Forelimb muscle (tissue), 1 donor: Measurements from ENCODE around the gene RPL27A. TPM values are rescaled to one million over a fixed set of nuclear protein-coding genes. Genes with fewer than 3 reads are reported as not detected.

Experiments
- DNase-seq: peaks from one replicate; pipeline ENCODE4 v3.0.0-alpha.2; 2013; ENCODE audit warnings: low read depth
- polyA plus RNA-seq: library from polyadenylated mRNA; unstranded; fragments of 120-200 nt; gene quantifications from one replicate; pipeline ENCODE4 v1.2.1, GENCODE V29; 2013; ENCODE audit not compliant: insufficient read length

The RPL27A gene
- polyA plus RNA-seq, 1 donor = 3,644 TPM

- no peak for DNase-seq
Observed at GRCh38 chr11:8674859-8675258, 7.7 kb upstream of the RPL27A start.

GRCh38 chr11:8676458-8676857 is 6.1 kb upstream of the RPL27A start:
- no peak for DNase-seq

DNA sequence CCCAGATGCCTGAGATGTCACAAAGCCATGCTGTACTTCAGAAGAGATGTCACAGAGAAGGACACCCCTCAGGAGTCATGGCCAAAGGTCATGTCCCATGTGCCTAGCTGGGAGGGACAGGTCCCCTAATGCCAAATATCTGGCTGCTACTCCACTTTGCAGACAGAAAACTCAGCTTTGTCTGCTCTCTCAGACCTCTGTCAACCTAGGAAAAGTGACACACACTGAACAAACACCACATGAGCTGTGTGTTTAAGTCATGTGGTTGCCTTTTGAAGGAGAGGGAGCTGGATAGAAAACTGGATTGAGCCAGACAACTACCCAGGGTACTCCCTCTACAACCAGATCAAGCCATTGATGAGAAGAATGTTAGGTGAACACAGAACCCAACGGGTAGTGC is 3.6 kb upstream of the RPL27A start:
- DNase-seq = no peak

GRCh38 chr11:8681837-8682302 is 722 bp upstream of the RPL27A start:
- DNase-seq = no peak

- no peak for DNase-seq
Observed at GRCh38 chr11:8683115-8683807, 669 bp downstream of the RPL27A start.

DNA sequence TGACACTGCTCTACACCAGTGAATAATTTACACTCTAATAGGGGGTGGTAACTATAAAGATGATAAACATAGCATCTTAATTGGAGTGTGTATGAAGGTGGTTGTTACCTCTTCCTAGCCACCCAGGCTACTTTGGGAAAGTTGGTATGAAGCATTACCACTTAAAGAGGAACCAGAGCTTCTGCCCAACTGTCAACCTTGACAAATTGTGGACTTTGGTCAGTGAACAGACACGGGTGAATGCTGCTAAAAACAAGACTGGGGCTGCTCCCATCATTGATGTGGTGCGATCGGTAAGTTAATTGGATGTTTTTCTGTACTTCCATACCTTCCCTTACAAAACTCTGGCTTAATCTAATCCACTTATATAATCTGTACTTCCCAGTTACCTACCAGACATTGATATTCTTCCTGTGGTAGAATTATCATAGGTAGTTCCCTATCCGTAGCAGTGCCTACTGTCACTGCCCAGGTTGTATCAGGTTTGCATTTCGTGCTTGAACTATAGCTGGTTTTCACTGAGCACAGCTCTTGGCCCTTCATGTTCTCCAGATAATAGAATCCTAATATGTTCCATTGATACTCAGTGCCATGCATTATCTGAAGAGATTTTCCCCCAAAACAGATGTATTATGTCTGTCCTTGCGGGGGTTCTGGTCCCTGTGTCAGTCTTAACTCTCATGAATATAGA is 2.2 kb downstream of the RPL27A start:
- DNase-seq = no peak

- no peak for DNase-seq
Observed at GRCh38 chr11:8685306-8685705, 2.7 kb downstream of the RPL27A start.

- DNase-seq = no peak
Observed at GRCh38 chr11:8685820-8686219, 3.2 kb downstream of the RPL27A start.

GRCh38 chr11:8686325-8686724 is 3.7 kb downstream of the RPL27A start:
- no peak for DNase-seq

- peak; percentile 91 for DNase-seq
Observed at GRCh38 chr11:8688414-8689362, 6.1 kb downstream of the RPL27A start.

DNA sequence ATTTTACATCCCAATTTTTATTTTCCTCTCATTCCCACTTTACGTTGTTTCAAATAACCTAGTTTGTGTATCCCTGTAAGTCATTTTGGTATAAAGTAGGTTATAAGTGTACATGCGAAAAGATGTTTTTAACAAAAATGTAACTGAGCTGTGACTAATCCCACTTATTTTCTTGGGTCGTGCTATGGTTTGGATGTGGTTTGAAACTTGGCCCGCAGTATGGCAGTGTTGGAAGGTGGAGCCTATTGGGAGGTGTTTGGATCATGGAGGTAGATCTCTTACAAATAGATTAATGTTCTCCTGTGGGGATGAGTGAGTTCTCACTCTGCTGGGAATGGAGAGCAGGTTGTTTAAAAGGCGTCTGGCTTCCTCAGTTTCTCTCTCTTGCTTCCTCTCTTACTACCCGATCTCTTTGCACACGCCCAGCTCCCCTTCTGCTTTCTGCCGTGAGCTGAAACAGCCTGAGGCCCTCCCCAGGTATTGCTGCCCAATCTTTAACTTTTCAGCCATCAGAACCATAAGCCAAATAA is 7.2 kb downstream of the RPL27A start:
- no peak for DNase-seq

GRCh38 chr11:8690374-8691342 is 8.1 kb downstream of the RPL27A start:
- DNase-seq = no peak

DNA sequence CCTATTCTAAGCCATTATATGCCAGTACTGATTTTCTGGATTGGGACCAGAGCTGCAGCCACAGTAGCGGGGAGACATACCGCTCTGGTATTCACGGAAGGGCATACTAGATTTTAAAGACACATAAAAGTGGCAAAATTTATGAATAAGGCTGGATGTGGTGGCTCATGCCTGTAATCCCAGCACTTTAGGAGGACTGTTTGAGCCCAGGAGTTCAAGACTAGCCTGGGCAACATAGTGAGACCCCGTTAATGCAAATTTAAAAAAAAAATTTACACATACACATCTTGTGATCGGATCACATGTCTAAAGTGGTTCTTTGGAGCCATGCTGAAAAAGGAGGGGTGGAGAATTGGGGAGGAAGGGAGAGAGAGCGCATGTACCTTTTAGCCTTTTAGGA is 9.0 kb downstream of the RPL27A start:
- no peak for DNase-seq

DNA sequence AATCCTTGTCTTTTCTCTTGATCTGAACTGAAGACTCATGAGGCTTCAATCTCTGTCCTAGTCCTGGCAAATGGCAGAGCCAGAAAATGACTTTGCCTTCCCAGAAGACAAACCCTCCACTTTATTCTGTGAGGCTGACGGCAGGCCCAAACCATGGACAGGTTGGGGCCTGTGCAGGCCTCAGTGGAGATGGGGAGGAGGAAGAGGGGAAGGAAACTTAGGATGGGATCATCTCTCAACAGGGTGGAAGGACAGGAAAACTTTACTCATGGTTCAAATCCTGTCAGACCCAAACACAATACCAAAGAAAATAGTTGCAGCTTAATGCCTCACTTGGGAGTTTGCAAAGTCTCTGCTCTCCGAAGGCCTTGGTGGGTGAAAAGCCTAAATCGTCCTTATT is 9.8 kb downstream of the RPL27A start:
- no peak for DNase-seq

- DNase-seq = no peak
Observed at GRCh38 chr11:8693010-8693551, 10.5 kb downstream of the RPL27A start.

GRCh38 chr11:8693555-8693954 is 11.0 kb downstream of the RPL27A start:
- no peak for DNase-seq

- DNase-seq = no peak
Observed at GRCh38 chr11:8694137-8694536, 11.5 kb downstream of the RPL27A start.

DNA sequence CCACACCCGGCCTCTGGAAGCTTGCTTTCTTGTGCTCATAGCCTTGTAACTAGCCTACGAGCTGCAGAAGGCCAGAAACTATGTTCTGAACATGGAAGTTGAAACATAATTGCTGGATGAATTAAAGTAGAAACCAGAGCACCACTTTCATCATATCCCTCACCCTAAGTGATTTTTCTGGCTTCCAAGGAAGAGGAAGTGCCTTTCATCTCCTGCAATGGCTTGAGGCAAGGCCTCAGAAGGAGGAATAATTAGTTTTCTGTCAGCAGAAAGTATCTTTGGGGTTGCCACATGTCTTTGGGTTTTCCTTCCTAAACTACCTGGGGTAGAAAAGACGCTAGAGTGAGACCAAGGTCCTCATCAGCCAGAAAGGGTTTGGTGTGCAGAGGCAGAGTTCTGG is 14.5 kb downstream of the RPL27A start:
- DNase-seq = no peak

DNA sequence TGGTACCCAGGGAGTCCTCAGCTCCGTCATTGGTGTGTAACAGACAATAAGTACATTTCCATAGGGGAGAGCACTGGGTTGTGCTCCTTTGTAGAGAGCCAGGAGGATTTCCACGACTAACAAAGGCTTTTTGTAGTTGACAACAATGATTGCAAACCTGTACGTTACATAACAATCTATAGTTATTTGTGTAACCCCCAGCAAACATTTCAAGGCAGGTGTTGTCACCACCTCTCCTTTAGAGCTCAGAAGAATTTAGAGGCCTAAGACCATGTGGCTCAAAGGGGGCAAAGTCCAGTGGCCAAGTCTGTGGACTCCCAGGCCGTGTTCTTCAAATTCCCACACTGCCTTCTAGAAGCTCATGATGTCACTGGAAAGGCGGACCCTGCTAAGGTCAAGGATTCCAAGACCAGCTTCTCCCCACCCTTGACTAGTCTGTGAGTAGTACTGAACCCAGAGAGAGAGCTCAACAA is 15.8 kb downstream of the RPL27A start:
- no peak for DNase-seq

DNA sequence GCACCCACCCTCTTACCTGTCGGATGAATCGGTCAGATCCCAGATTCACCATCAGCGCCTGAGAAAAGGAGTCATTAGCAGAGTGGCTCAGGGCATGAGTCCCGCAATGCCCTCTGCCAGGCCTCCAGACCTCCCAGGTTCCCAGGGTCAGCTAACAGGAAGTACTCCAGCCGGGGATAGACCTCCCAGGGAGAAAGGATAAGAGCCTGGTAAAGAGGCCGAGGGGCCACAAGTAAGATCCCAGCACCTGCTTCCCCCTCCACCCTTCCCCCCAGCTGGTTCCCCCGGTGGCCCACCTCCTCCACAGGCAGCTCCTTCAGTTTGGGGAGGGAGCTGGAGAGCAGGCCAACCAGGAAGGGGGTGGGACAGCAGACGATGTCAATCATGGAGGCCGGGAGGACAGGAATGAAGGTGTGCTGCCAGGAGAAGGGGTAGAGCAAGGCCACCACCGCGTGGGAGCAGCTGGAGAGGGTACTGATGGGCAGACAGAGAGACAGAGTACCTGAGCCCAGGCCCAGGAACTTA is 16.4 kb downstream of the RPL27A start:
- DNase-seq = no peak
